ENCODE measurements around the gene TBX21. TPM values are rescaled to one million over a fixed set of nuclear protein-coding genes. Genes with fewer than 3 reads are reported as not detected.

The TBX21 gene
- total RNA-seq, 2 experiments from 2014 or later, result 10.6 to 12.3 TPM

GRCh38 chr17:47698749-47699535 lies 34.1 kb upstream of the TBX21 start:
- intact Hi-C loops (cut with DNase I, micrococcal nuclease), result loop anchor here (1.0 to 5.0 kb wide), 4 partner anchors 19 to 104 kb away; no protein-coding TSS in a partner anchor
- Histone ChIP-seq H3K27ac (ENCODE audit: low read depth in 1 of 2, low read length in 2 of 2) (no peak overlapping the region), H3K9me3 (ENCODE audit: control insufficient read depth in 1 of 2, insufficient read depth in 1 of 2, low read length in 2 of 2) (no peaks in the 10 kb centered on the region), H3K27me3 (ENCODE audit: control insufficient read depth in 1 of 2, insufficient read depth in 2 of 2, low read length in 2 of 2) (no peaks in the 10 kb centered on the region), H3K36me3 (ENCODE audit: insufficient read depth, low read length) (no peaks in the 10 kb centered on the region), H3K4me3 (ENCODE audit: low read length) (no peak overlapping the region), H3K4me1 (ENCODE audit: insufficient read depth, low read length) (peaks cover 70% of the 10 kb centered on the region)
- Mint-ChIP-seq H3K36me3 (ENCODE audit: low read depth) (no peaks in the 10 kb centered on the region), H3K4me1 (ENCODE audit: low read depth) (peaks cover 45% of the 10 kb centered on the region), H3K27me3 (no peaks in the 10 kb centered on the region), H3K9me3 (no peaks in the 10 kb centered on the region), H3K27ac (no peak overlapping the region), H3K4me3 (peak overlapping the region; percentile 46)
- peak; percentile 99 for TF ChIP-seq CTCF (IDR thresholded peaks at IDR 0.05)
- DNase-seq (peak; percentile 51 to 90 (median 78)), ATAC-seq (ENCODE audit: poor library complexity) (peak; percentile 53)
- ChIA-PET CTCF (interaction anchor here (0.6 to 1.8 kb wide), 7 partner anchors 8 to 44 kb away, joined by 3 to 8 read pairs (median 3); partner anchors contain the start of gene TBX21), POLR2A (interaction anchor here (0.6 kb wide), 1 partner anchor 34 kb away, joined by 4 read pairs; the partner anchor contains the start of gene TBX21)

GRCh38 chr17:47699536-47699840 lies 33.5 kb upstream of the TBX21 start:
- Mint-ChIP-seq H3K27ac (no peak overlapping the region), H3K4me3 (no peak overlapping the region), H3K27me3 (no peaks in the 10 kb centered on the region), H3K4me1 (ENCODE audit: low read depth) (peaks cover 51% of the 10 kb centered on the region), H3K9me3 (no peaks in the 10 kb centered on the region), H3K36me3 (ENCODE audit: low read depth) (no peaks in the 10 kb centered on the region)
- peaks cover 76% of the 10 kb centered on the region for H3K4me1 ChIP-seq (ENCODE audit: insufficient read depth, low read length)
- H3K27ac ChIP-seq (ENCODE audit: low read depth in 1 of 2, low read length in 2 of 2), result no peak overlapping the region
- no peak for ATAC-seq (ENCODE audit: poor library complexity)
- no peaks in the 10 kb centered on the region for H3K27me3 ChIP-seq (ENCODE audit: control insufficient read depth in 1 of 2, insufficient read depth in 2 of 2, low read length in 2 of 2)
- CTCF ChIA-PET, result interaction anchor here (0.6 to 1.8 kb wide), 9 partner anchors 8 to 44 kb away, joined by 3 to 8 read pairs (median 3); partner anchors contain the start of gene TBX21
- no peak overlapping the region for H3K4me3 ChIP-seq (ENCODE audit: low read length)
- H3K36me3 ChIP-seq (ENCODE audit: insufficient read depth, low read length), result no peaks in the 10 kb centered on the region
- DNase-seq, result no peak
- intact Hi-C loops (cut with DNase I, micrococcal nuclease), result loop anchor here (1.0 to 5.0 kb wide), 4 partner anchors 19 to 103 kb away; no protein-coding TSS in a partner anchor
- no peaks in the 10 kb centered on the region for H3K9me3 ChIP-seq (ENCODE audit: control insufficient read depth in 1 of 2, insufficient read depth in 1 of 2, low read length in 2 of 2)
- POLR2A ChIA-PET, result interaction anchor here (0.6 kb wide), 1 partner anchor 33 kb away, joined by 4 read pairs; the partner anchor contains the start of gene TBX21
- TF ChIP-seq CTCF (IDR thresholded peaks at IDR 0.05), result no peak

DNA sequence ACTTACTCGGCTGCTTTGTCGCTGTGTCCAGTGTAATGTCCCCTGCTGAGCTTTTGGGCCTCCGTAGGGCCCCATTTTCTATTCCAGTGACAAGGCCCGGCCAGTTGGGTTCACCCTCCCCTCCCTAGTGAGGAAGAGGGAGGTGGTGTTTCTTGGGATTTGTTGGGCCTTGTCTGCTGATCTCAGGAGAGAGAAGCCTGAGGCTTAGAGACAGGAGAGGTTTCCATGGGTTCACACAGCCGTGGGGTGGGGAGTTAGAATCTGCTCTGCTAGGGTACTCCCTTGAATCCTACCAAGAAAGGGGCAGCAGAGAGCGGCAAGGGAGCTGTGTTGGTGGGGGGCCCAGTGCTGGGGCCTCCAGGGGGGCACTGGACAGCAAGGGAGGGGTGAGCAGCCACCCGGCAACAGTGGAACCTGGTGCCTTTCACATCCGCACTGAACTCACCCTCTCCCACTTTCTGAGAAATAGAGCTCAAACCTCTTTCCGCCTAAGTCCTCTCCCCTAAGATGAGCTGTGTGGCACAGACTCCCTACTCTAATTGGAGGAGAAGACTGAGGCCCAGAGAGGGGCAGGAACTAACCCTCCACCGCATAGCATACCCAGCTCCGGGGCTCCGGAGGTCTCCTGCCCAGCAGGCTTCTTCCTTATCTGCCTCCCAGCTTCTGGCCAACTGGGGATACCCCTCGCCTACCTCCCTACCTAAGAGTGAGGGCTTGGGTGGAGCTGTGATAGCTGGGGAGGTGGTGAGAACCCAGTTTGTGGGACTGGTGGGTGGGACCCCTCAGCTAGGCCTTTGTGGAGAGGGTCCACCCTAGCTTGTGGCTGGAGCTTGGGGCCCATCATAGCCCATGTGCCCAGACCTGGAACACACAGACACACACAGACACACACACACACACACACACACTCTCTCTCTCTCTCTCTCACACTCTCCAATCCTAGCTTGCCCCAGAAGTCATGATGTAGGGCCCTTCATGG lies 32.3 kb upstream of the TBX21 start:
- POLR2A ChIA-PET, result no interaction called here
- no peak overlapping the region for H3K4me3 Mint-ChIP-seq
- ATAC-seq (ENCODE audit: poor library complexity) (no peak), DNase-seq (peak in 3 of 14 experiments; percentile 31 to 66 (median 40))
- peaks cover 78% of the 10 kb centered on the region for H3K4me1 ChIP-seq (ENCODE audit: insufficient read depth, low read length)
- no peak overlapping the region for H3K27ac Mint-ChIP-seq
- H3K27ac ChIP-seq (ENCODE audit: low read depth in 1 of 2, low read length in 2 of 2), result peak overlapping the region in 1 of 2 donors; percentile 57
- H3K27me3 ChIP-seq (ENCODE audit: control insufficient read depth in 1 of 2, insufficient read depth in 2 of 2, low read length in 2 of 2), result no peaks in the 10 kb centered on the region
- no peaks in the 10 kb centered on the region for H3K36me3 ChIP-seq (ENCODE audit: insufficient read depth, low read length)
- no peaks in the 10 kb centered on the region for H3K36me3 Mint-ChIP-seq (ENCODE audit: low read depth)
- intact Hi-C loops (cut with DNase I, micrococcal nuclease), result no loop called here
- no peak for TF ChIP-seq CTCF (IDR thresholded peaks at IDR 0.05)
- H3K4me1 Mint-ChIP-seq (ENCODE audit: low read depth), result peaks cover 58% of the 10 kb centered on the region
- peak overlapping the region; percentile 24 for H3K4me3 ChIP-seq (ENCODE audit: low read length)
- H3K9me3 Mint-ChIP-seq, result no peaks in the 10 kb centered on the region
- CTCF ChIA-PET, result interaction anchor here (1.0 to 1.8 kb wide), 2 partner anchors 32 kb away, joined by 6 to 8 read pairs; partner anchors contain the start of gene TBX21
- no peaks in the 10 kb centered on the region for H3K27me3 Mint-ChIP-seq
- no peaks in the 10 kb centered on the region for H3K9me3 ChIP-seq (ENCODE audit: control insufficient read depth in 1 of 2, insufficient read depth in 1 of 2, low read length in 2 of 2)

Measured in CD4-positive, alpha-beta T cell (primary cell).